Stomach (tissue), 9 donors: ENCODE results near the gene SLC38A3. TPM values are rescaled to one million over a fixed set of nuclear protein-coding genes. Genes with fewer than 3 reads are reported as not detected.

ENCODE experiments used
- DNase-seq, 2 donors: peaks; one replicate each; pipeline versions ENCODE4 v3.0.0 to v3.0.0-alpha.2; 2013 to 2019
- H3K27ac ChIP-seq, 5 donors: fragments of 200-600 bp in 4 of 5; sonication (generic) in 4 of 5; one replicate each; pipeline ENCODE4 v1.5.1; 2013 to 2019; ENCODE audit warnings: mild to moderate bottlenecking in 1 of 5, moderate library complexity in 1 of 5
- H3K27me3 ChIP-seq, 3 donors: fragments of 200-600 bp; sonication (generic); one replicate each; pipeline ENCODE4 v1.5.1; 2017 to 2019; ENCODE audit warnings: mixed run types in 1 of 3
- H3K36me3 ChIP-seq, 4 donors: fragments of 200-600 bp; sonication (generic); 1 replicate in 3 of 4; 2 replicates in 1 of 4; pipeline ENCODE4 v1.5.1; 2016 to 2019
- H3K4me1 ChIP-seq, 4 donors: fragments of 200-600 bp; sonication (generic); one replicate each; pipeline ENCODE4 v1.5.1; 2016 to 2019
- H3K4me3 ChIP-seq, 4 donors: fragments of 200-600 bp; sonication (generic) in 3 of 4; one replicate each; pipeline ENCODE4 v1.5.1; 2016 to 2019; ENCODE audit warnings: mild to moderate bottlenecking in 1 of 4
- H3K9me3 ChIP-seq, 4 donors: fragments of 200-600 bp; sonication (generic); one replicate each; pipeline ENCODE4 v1.5.1; 2016 to 2019
- CTCF ChIP-seq, 7 experiments: fragments of 450-650 bp in 4 of 7; fragments of 200-600 bp in 3 of 7; sonication (generic) in 3 of 7; IDR thresholded peaks; one replicate each; pipeline ENCODE4 v1.5.1; 2016 to 2019; ENCODE audit warnings: antibody characterized with exemption in 7 of 7, control low read depth in 2 of 7, mild to moderate bottlenecking in 1 of 7
- EP300 ChIP-seq: sonication (generic); formaldehyde crosslinking; IDR thresholded peaks from one replicate; pipeline ENCODE4 v1.6.1; 2017; ENCODE audit warnings: antibody characterized with exemption
- POLR2A ChIP-seq, 4 donors: fragments of 450-650 bp; IDR thresholded peaks; one replicate each; pipeline ENCODE4 v1.6.1; 2016; ENCODE audit warnings: antibody characterized with exemption in 4 of 4, control low read depth in 2 of 4, mild to moderate bottlenecking in 1 of 4, moderate library complexity in 1 of 4
- POLR2AphosphoS5 ChIP-seq, 3 donors: sonication (generic); formaldehyde crosslinking; IDR thresholded peaks; one replicate each; pipeline ENCODE4 v1.6.1; 2016; ENCODE audit warnings: antibody characterized with exemption in 3 of 3
- WGBS, 5 donors: extraction: QIAGEN DNeasy Blood & Tissue Kit in 3 of 5; methylation state at CpG; one replicate each; pipeline versions ENCODE4 v1.1.5 to v1.1.7; 2013 to 2018; 5-methylcytosine and 5-hydroxymethylcytosine counted together
- intact Hi-C: fragments of 100-400 bp; cut with DNase I; formaldehyde crosslinking; loops from one replicate; pipeline ENCODE4 v1.15.1; 2023; ENCODE audit warnings: low total_unique reads
- polyA plus RNA-seq, 3 donors: library from polyadenylated mRNA; stranded (reverse); fragments of 200-250 nt; gene quantifications; one replicate each; pipeline ENCODE4 v1.2.3, GENCODE V29; 2013
- total RNA-seq, 5 donors: library from RNA; depleted of rRNA; stranded (reverse); fragments of >200 nt; gene quantifications; one replicate each; pipeline versions ENCODE4 v1.1.0 to v1.2.3, GENCODE V29; 2014 to 2016
- donor health status: healthy with polysubstance abuse.
- donor health status: Bipolar disorder and iron deficiency.
- donor health status: healthy.

The SLC38A3 gene
- total and polyA plus RNA-seq, 8 donors = 0.15 to 3.1 (median 1.0) TPM; not detected in 4

GRCh38 chr3:50237754-50238548 is 32.9 kb downstream of the SLC38A3 start:
- H3K4me3 ChIP-seq = peak overlapping the region; percentile 64 to 91 (median 86)
- intact Hi-C loops = no loop called here
- peaks cover 67 to 82% (median 76%) of the 10 kb centered on the region in 4 donors for H3K4me1 ChIP-seq
- DNase-seq = peak; percentile 77 to 95
- no peaks in the 10 kb centered on the region for H3K9me3 ChIP-seq
- H3K27ac ChIP-seq = peak overlapping the region; percentile 78 to 97 (median 91)
- WGBS, 5 donors = 2 to 4% (median 3%) methylated on average over 23 to 31 of the region's 31 CpGs
- H3K36me3 ChIP-seq = peaks cover 0 to 7% (median 3%) of the 10 kb centered on the region in 4 donors
- peak; percentile 59 to 77 (median 76) for TF ChIP-seq POLR2AphosphoS5 (IDR thresholded peaks at IDR 0.05)
- TF ChIP-seq EP300 = no peak
- no peaks in the 10 kb centered on the region for H3K27me3 ChIP-seq

DNA sequence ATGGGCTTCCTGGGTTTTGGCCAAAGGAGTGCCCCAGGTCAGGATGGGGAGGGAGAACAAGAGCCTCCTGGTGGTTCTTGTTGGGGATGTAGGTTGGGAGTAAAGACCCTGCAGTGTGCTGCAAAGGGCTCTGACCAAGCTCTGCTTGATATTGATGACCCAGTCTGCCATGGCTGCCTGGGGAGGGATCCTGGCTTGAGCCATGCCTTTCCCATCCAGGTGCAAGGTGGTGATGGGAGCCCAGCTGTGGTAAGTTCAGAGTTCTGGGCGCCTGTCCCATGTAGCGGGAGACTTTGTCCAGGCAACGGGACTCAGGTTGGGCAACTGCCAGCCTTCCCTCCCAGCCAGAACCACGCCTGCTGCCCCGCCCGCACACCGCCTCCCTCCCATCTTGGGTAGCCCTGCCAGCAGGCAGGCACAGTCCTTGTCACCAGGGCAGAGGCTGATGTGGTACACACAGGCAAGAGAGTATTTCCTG is 33.5 kb downstream of the SLC38A3 start:
- no peak for TF ChIP-seq CTCF (IDR thresholded peaks at IDR 0.05)
- TF ChIP-seq EP300 = no peak
- TF ChIP-seq POLR2A (IDR thresholded peaks at IDR 0.05) = no peak
- peak in 2 of 3 donors; percentile 36 to 50 for TF ChIP-seq POLR2AphosphoS5 (IDR thresholded peaks at IDR 0.05)
- Histone ChIP-seq H3K27me3 (no peaks in the 10 kb centered on the region), H3K4me1 (peaks cover 73 to 89% (median 82%) of the 10 kb centered on the region in 4 donors), H3K9me3 (no peaks in the 10 kb centered on the region), H3K36me3 (peaks cover 0 to 7% (median 3%) of the 10 kb centered on the region in 4 donors), H3K4me3 (peak overlapping the region; percentile 64 to 91 (median 86)), H3K27ac (peak overlapping the region; percentile 78 to 97 (median 91))
- DNase-seq = peak; percentile 83 to 95
- 0 to 15% (median 11%) methylated on average over 1 to 7 of the region's 7 CpGs for WGBS, 5 donors
- intact Hi-C loops = no loop called here

DNA sequence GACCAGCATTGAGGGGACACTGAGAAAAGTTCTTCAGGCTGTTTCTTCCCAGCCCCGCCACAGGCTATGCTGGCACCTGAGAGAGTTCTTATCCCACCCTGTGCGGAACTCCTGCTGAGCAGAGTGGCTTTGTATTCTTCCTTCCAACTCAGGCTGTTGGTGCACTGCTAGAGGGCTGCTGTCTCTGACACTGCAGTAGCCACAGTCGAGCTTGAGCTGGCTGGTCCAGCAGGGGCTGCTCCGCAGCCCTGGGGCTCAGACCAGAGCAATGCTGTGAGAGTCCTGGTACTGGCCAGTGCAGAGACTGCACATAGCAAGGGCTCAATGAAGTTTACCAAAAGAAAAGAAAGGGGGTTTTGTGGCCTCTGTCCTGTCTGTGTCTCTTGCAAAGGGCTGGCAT is 34.6 kb downstream of the SLC38A3 start:
- DNase-seq = no peak
- WGBS, 5 donors = 73 to 84% (median 79%) methylated on average over 4 of the region's 4 CpGs
- Histone ChIP-seq H3K27ac (peak overlapping the region in 4 of 5 donors; percentile 90 to 97 (median 92)), H3K4me1 (peaks cover 78 to 92% (median 89%) of the 10 kb centered on the region in 4 donors), H3K36me3 (peaks cover 0 to 7% (median 3%) of the 10 kb centered on the region in 4 donors), H3K27me3 (no peaks in the 10 kb centered on the region), H3K4me3 (peak overlapping the region in 1 of 4 donors; percentile 91), H3K9me3 (no peaks in the 10 kb centered on the region)
- intact Hi-C loops = no loop called here
- TF ChIP-seq CTCF (IDR thresholded peaks at IDR 0.05) (no peak), POLR2A (IDR thresholded peaks at IDR 0.05) (no peak), POLR2AphosphoS5 (IDR thresholded peaks at IDR 0.05) (no peak), EP300 (no peak)

GRCh38 chr3:50241163-50241562 is 36.1 kb downstream of the SLC38A3 start:
- peak overlapping the region in 4 of 5 donors; percentile 84 to 97 (median 92) for H3K27ac ChIP-seq
- peak overlapping the region in 2 of 4 donors; percentile 0 to 19 for H3K4me3 ChIP-seq
- TF ChIP-seq POLR2AphosphoS5 (IDR thresholded peaks at IDR 0.05) (no peak), CTCF (IDR thresholded peaks at IDR 0.05) (no peak), POLR2A (IDR thresholded peaks at IDR 0.05) (no peak), EP300 (no peak)
- WGBS, 5 donors = 58 to 82% (median 72%) methylated on average over 4 of the region's 4 CpGs
- peaks cover 83 to 98% (median 96%) of the 10 kb centered on the region in 4 donors for H3K4me1 ChIP-seq
- no peak for DNase-seq
- H3K27me3 ChIP-seq = no peaks in the 10 kb centered on the region
- H3K36me3 ChIP-seq = peaks cover 0 to 7% (median 3%) of the 10 kb centered on the region in 4 donors
- no peaks in the 10 kb centered on the region for H3K9me3 ChIP-seq
- intact Hi-C loops = no loop called here
